DOHH2 (cell line): ENCODE data around the gene ACVR2A.

Experiments
- CTCF ChIP-seq: fragments of 200-600 bp; sonication (generic); IDR thresholded peaks from one replicate; pipeline ENCODE4 v1.5.1; 2014; ENCODE audit warnings: antibody characterized with exemption, mild to moderate bottlenecking, low read depth, low read length; ENCODE audit not compliant: poor library complexity, severe bottlenecking
- EZH2phosphoT487 ChIP-seq: fragments of 200-600 bp; sonication (generic); IDR thresholded peaks from 2 replicates; pipeline ENCODE4 v1.6.1; 2017; ENCODE audit warnings: borderline replicate concordance, mild to moderate bottlenecking, antibody characterized with exemption, low read length, moderate library complexity, mixed read lengths

- TF ChIP-seq CTCF (no peak), EZH2phosphoT487 (no peak)
These were observed 40.0 kb downstream of the ACVR2A start for GRCh38 chr2:147884830-147885229.
